GM12892 (cell line): Measurements from ENCODE around the gene JUP.

Experiments used
- POLR2A ChIP-seq: IDR thresholded peaks from 2 replicates; pipeline ENCODE4 v1.6.1; 2011; ENCODE audit warnings: low read depth, low read length, control low read depth
- POLR2AphosphoS5 ChIP-seq: IDR thresholded peaks from 2 replicates; pipeline ENCODE4 v1.6.1; 2011; ENCODE audit warnings: low read depth, low read length, control low read depth

- TF ChIP-seq POLR2A = no peak
- TF ChIP-seq POLR2AphosphoS5 = no peak
Measured at GRCh38 chr17:41769985-41770384, 16.5 kb downstream of the JUP start.
